ENCODE measurements around the gene TNN.

DNA sequence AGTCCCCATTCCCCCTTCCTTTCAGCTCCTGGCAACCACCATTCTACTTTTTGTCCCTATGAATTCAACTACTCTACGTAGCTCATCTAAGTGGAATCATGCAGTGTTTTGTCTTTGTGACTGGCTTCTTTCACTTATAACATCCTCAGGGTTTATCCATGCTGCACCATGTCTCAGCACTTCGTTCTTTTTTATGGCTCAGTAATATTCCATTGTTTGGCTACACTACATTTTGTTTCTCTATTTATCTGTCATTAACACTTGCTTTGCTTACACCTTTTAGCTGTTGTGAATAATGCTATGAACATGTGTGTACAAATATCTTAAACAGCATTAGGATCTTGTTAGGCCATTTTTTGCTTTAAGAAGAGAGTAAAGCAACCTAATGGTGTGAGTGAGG, 42.9 kb upstream of the TNN start:
- TF ChIP-seq CTCF (conservative IDR thresholded peaks at IDR 0.05) (no peak), ZFX (IDR thresholded peaks at IDR 0.05) (no peak)
